Dedifferentiated amniotic fluid mesenchymal stem cell (primary cell): ENCODE data around the gene ELK4.

Source experiments
- DNase-seq: peaks from one replicate; pipeline ENCODE4 v3.0.0-alpha.2; 2016; ENCODE audit errors: extremely low spot score

ELK4 gene

GRCh38 chr1:205630241-205630640 is 1.6 kb downstream of the ELK4 start:
- DNase-seq: peak; percentile 76

GRCh38 chr1:205629751-205630150 is 2.1 kb downstream of the ELK4 start:
- DNase-seq: no peak

DNA sequence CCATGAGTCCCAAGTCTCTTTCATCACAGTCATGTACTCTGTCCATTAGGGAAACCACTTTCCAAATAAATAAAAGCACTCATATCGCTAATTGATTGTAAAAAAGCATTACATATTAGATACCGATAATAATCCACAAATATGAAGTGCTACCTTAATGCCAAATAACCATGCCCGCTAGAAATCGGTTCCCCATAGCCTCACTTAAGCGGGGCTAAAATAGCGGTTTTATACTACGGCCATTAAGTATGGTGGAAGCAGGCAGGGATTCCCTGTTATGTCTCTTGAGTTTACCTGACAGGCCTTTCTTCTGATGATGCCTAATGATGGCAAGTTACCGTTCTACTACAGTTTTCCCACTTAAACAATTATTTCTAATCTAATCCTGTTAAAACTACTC is 3.9 kb downstream of the ELK4 start:
- no peak for DNase-seq

DNA sequence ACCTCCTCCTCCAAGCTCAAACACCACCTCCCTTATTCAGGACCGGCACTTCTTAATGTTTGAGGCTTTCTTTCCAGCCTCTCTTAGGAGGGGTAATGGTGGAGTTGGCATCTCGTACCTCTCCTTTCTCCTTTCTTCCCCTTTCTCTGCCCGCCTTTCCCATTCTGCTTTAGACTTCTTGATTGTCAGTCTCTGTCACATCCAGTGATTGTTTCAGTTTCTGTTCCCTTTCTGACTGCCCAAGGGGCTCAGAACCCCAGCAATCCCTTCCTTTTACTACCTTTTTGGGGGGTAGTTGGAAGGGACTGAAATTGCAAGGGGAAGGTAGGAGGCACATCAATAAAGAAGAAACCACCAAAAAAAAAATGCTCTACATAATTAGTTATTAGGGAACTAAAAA is 5.6 kb downstream of the ELK4 start:
- no peak for DNase-seq

- no peak for DNase-seq
These were observed 8.2 kb downstream of the ELK4 start for GRCh38 chr1:205623646-205624045.

DNA sequence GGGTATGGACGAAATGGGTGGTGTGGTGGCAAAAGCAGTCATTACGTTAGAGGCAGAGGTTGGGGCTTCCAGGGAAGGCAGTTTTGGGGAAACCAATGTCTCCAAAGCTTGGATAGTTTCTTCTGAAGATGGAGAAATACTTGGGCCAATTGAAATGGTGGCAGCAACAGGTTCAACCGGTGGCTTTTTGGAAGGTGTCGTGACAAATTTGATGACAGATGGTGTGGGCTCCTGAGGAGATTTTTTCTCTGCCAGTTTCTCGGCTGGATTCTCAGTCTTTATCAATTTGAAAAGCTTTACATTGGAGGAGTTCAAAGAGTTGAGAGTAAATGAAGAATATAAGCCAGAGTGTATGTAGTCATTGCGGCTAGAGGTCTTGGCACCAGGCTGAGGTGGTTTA is 11.5 kb downstream of the ELK4 start:
- no peak for DNase-seq

DNA sequence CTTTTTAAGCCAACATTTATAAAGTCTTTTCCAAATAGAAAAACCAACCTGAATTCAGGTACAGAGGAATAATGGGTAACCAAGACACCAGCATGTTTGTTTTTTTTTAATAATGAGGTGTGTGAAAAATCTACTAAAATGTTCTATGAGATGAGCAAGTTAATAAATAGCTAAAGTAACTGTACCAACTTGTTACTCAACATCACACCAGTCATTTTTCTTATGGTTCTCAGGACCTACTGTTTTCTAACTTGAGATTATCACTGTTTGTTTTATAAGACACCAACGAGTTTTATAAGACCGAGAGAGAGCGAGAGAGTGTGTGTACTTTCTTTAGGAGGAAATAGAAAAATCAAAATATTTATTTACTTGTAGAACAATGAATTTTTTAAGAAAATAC is 12.4 kb downstream of the ELK4 start:
- DNase-seq: no peak

- DNase-seq: no peak
These were observed 15.1 kb downstream of the ELK4 start for GRCh38 chr1:205616563-205617293.

DNA sequence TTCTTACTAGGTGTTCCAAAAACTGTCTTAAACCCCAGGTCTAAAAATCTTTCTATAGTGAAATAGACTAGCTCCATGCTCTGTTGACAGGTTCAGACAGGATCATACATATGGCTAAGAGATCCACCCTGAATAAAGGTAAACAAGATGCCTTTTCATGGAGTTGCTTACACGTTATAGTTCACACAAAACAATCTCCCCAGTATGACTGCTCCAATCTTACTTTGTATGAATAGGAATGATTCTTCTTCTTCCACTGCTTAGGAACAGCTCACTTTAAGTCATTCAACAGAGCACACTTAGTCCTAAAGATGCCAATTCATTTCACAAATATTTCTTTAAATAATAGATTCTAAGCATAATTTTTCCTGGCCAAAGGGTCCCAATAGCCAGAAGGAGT is 16.0 kb downstream of the ELK4 start:
- no peak for DNase-seq

GRCh38 chr1:205613854-205614412 is 17.9 kb downstream of the ELK4 start:
- DNase-seq: no peak

GRCh38 chr1:205612556-205612955 is 19.3 kb downstream of the ELK4 start:
- DNase-seq: no peak

DNA sequence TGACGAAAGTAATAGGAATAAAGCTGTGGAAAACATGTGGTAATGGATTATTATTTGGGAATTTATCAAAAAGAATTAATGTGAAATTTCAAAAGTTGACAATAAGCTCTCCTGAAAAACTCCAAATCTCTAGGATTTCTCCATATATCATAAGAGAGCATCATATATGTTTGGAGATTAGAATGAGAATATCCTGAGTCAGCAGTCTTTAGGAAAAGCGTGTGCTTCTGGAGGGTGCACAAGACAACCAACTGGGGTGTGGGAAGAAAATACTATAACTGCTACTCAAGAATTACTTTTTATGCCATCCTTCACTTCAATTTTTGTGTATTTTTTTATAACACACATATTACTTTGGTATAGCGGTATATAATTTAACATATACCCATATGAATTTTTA is 19.7 kb downstream of the ELK4 start:
- DNase-seq: no peak

DNA sequence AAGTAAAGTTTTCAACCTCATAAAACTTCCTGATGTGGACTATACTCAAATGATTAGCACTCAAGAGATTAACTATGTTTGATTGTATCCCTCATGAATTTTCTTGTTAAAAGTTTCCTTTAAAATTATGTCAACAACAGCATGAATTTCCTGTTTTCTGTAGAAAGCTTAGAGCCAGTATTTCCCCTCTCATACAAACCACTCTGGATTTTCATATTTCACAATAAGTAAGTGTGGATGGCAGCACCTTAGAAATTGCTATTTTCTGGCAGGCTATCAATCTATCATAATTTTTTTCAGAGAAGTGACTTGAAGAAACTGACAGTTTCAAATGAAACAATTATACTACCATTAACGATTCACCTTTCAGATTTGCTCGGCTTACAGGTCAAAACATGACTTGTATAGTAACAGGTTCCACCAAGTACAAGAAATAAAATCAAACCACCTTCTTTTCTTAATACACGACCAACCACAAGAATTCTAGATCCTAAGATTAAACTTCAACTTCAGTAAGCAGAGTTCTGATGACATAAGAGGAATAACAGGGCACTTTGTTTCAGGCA is 20.8 kb downstream of the ELK4 start:
- no peak for DNase-seq

- no peak for DNase-seq
These were observed 21.8 kb downstream of the ELK4 start for GRCh38 chr1:205610036-205610435.

DNA sequence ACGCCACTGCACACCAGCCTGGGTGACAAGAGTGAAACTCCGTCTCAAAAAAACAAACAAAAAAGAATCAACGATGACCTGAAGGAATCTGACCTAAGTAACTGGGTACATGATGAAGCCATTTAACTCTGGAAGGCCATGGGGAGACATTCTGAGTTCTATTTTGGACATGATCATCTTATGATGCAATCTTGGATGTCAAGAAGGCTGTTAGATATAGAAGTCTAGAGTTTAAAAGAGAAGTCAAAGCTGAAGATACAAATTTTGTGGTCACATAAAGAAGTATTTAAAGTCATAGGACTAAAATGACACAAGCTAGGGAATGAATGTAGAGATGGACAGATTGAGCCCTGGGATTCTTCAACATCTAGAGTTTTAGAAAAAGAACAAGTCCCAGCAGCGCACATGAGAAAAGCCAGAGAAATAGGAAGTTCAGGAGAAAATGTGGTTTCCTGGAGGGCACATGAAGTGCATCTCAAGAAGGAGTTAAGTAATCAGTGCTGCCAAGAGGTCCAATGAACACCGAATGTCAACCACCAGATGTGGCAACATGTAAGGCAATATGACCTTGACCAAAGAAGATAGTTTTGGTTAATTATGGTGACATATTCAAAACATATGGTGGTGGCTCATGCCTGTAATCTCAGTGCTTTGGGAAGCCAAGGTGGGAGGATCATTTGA is 26.8 kb downstream of the ELK4 start:
- DNase-seq: no peak

- DNase-seq: no peak
These were observed 27.8 kb downstream of the ELK4 start for GRCh38 chr1:205604059-205604458.

GRCh38 chr1:205601205-205601604 is 30.6 kb downstream of the ELK4 start:
- DNase-seq: no peak

DNA sequence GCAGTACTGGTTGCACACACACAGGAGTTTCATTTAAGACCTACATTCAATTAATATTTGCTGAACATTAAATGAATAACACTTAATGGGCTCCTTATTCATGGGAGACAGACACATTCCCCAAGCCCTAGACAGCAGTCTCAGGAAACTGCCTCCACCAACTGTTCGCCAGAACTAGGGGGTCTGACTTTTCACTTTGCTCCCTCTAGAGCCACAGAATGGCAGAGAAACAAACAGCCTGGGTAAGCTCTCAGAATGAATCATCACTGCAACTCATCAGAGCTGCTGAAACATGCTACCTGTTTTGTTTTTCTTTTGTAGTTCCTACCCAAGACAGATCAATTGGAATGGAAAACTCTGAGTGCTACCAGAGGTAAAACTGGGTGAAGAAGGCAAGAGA is 31.7 kb downstream of the ELK4 start:
- DNase-seq: no peak

DNA sequence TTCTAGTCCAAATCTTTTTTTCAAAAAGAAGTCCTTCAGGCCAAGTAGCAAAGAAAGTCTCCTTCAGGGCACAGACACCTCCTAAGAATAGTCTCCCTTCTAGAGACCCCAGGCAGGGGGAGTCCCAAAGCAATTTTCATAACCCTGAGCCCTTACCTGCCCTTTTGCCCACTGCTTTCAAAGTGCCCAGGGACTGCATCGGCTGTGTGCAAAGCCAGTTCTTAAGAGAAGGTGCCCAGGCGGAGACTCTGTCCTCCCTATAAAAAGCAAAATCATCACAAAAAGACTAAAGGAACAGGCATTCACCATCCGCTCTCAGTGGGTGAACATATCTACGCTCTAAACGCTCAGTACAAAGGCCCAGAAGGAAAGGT is 32.2 kb downstream of the ELK4 start:
- DNase-seq: no peak

DNA sequence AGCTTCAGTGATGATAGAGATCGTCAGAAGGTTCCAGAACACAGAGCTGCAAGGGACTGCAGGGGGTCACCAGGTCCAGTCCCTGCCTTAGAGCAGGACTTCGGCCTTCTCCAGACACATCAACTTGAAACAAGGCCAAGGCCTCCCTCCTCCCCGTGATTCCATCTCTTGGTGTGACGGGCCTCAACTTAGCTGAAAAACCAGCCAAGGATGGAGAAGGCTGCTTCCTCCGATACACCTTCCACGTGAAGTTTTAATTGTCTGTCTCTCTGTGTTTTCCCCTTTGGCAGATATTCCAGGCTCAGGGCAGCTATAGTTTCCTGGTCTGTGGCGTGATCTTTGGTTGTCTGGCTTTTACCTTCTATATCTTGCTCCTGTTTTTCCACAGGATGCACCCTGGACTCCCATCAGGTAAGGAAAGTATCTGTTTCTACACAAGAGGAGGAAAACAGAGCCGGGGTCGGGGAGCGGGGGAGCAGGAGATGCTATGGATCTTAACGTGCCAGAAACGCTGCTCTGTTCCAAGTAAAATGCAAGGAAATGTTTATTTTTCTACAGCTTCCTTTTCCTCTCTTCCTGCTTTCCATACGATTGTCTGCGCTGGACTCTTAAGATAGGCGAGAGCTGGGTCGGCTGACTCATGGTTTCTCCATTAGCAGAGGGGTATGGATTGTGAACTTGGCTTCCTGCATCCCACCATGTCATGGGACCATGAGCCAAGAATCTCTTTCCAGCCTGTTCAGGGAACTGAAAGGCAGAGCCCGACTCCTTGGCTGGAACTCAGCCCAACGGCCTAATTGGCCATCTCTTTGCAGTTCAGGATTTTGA is 32.8 kb downstream of the ELK4 start:
- DNase-seq: peak; percentile 70

DNA sequence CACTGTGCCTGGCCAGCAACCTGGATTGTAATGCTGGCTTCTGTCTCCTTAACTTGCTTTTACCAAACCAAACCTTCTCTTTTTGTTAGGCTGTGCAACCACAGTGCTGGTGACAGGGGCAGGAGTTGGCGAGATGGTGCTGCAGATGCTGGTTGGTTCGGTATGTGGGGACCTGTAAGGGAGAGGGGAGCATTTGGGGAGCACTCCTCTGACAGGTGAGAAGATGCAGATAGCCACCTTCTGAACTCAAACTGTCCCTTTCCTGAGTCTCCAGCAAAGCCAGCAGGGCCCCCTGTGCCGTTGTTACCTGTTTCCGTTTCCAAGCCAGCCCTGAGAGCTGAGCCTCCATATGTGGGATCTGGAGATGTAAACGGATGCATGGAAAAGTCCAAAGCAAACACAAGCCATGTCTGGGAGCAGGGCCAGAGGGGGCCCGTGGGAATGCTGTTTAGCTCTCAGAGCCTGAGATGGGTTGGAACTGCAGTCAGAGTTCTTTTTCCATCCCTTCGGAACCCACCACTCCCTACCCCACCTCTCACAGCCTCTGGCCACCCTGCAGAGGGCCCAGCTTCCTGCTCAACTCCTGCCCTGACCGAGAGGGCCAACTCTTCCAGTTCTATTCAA is 34.0 kb downstream of the ELK4 start:
- DNase-seq: no peak

DNA sequence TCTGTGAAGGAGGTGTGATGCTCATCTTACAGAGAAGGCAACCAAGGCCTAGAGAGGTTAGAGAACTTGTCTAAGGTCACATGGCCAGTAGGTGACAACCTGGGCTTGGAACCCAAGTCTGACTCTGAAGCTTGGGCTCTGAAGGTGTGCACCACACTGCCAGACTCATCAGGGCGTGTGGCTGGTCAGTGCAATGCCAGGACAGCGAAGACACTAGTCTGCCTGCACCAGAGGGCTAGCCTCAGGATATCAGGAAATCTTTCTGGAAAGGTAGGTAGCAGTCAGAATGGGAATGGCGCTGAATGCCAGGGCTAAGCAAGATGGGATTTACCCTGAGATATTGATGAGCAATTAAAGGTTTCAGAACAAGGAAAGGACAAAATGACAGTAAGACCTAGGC is 34.9 kb downstream of the ELK4 start:
- DNase-seq: no peak
